Measurements from ENCODE around the gene TRAPPC12. TPM values are rescaled to one million over a fixed set of nuclear protein-coding genes. Genes with fewer than 3 reads are reported as not detected.
"Not testable (repeated sequence)": the region's sequence is repeated elsewhere in the genome, so short reads cannot be mapped to it uniquely, and the experiment has no call there.

TRAPPC12 gene
- total RNA-seq, 1 donor = 67.0 TPM

- peaks cover 17% of the 10 kb centered on the region for H3K4me1 ChIP-seq (ENCODE audit: insufficient read depth, low read length)
- H2AFZ ChIP-seq (ENCODE audit: low read length) = peak overlapping the region; percentile 49
- peak overlapping the region; percentile 89 for H3K27ac ChIP-seq (ENCODE audit: low read depth, low read length)
- H3K9me3 ChIP-seq (ENCODE audit: low read depth, low read length) = no peaks in the 10 kb centered on the region
- H3K27me3 ChIP-seq (ENCODE audit: insufficient read depth, low read length) = no peaks in the 10 kb centered on the region
- H3K4me3 ChIP-seq (ENCODE audit: insufficient read depth, low read length) = peak overlapping the region; percentile 60
- peak overlapping the region; percentile 83 for H3K4me2 ChIP-seq (ENCODE audit: insufficient read depth, low read length)
- H3K79me2 ChIP-seq (ENCODE audit: insufficient read depth, low read length) = no peaks in the 10 kb centered on the region
- DNase-seq (ENCODE audit: insufficient read length, low spot score, missing footprints) = peak; percentile 91
- H4K20me1 ChIP-seq (ENCODE audit: insufficient read depth, low read length) = no peaks in the 10 kb centered on the region
- TF ChIP-seq CTCF (IDR thresholded peaks at IDR 0.05; ENCODE audit: extremely low read depth, low read depth, low read length) = no peak
- H3K36me3 ChIP-seq (ENCODE audit: insufficient read depth, low read length) = peaks cover 22% of the 10 kb centered on the region
These were observed 114.1 kb downstream of the TRAPPC12 start for GRCh38 chr2:3493615-3494007.

GRCh38 chr2:3494984-3495666, 115.6 kb downstream of the TRAPPC12 start:
- no peaks in the 10 kb centered on the region for H3K79me2 ChIP-seq (ENCODE audit: insufficient read depth, low read length)
- no peaks in the 10 kb centered on the region for H4K20me1 ChIP-seq (ENCODE audit: insufficient read depth, low read length)
- no peak for TF ChIP-seq CTCF (IDR thresholded peaks at IDR 0.05; ENCODE audit: extremely low read depth, low read depth, low read length)
- H3K36me3 ChIP-seq (ENCODE audit: insufficient read depth, low read length) = peaks cover 27% of the 10 kb centered on the region
- no peak overlapping the region for H3K4me3 ChIP-seq (ENCODE audit: insufficient read depth, low read length)
- H3K27me3 ChIP-seq (ENCODE audit: insufficient read depth, low read length) = no peaks in the 10 kb centered on the region
- peaks cover 17% of the 10 kb centered on the region for H3K4me1 ChIP-seq (ENCODE audit: insufficient read depth, low read length)
- no peaks in the 10 kb centered on the region for H3K9me3 ChIP-seq (ENCODE audit: low read depth, low read length)
- H3K27ac ChIP-seq (ENCODE audit: low read depth, low read length) = no peak overlapping the region
- peak; percentile 42 for DNase-seq (ENCODE audit: insufficient read length, low spot score, missing footprints)
- no peak overlapping the region for H3K4me2 ChIP-seq (ENCODE audit: insufficient read depth, low read length)
- no peak overlapping the region for H2AFZ ChIP-seq (ENCODE audit: low read length)

GRCh38 chr2:3496708-3497080, 117.2 kb downstream of the TRAPPC12 start:
- H3K79me2 ChIP-seq (ENCODE audit: insufficient read depth, low read length); H3K4me3 ChIP-seq (ENCODE audit: insufficient read depth, low read length); DNase-seq (ENCODE audit: insufficient read length, low spot score, missing footprints); H3K27ac ChIP-seq (ENCODE audit: low read depth, low read length); H3K9me3 ChIP-seq (ENCODE audit: low read depth, low read length); H4K20me1 ChIP-seq (ENCODE audit: insufficient read depth, low read length); H3K27me3 ChIP-seq (ENCODE audit: insufficient read depth, low read length); H3K4me2 ChIP-seq (ENCODE audit: insufficient read depth, low read length); H2AFZ ChIP-seq (ENCODE audit: low read length): not testable (repeated sequence)
- H3K36me3 ChIP-seq (ENCODE audit: insufficient read depth, low read length) = peaks cover 32% of the 10 kb centered on the region
- H3K4me1 ChIP-seq (ENCODE audit: insufficient read depth, low read length) = peaks cover 17% of the 10 kb centered on the region

- H2AFZ ChIP-seq (ENCODE audit: low read length) = no peak overlapping the region
- no peak overlapping the region for H3K27ac ChIP-seq (ENCODE audit: low read depth, low read length)
- peaks cover 13% of the 10 kb centered on the region for H3K79me2 ChIP-seq (ENCODE audit: insufficient read depth, low read length)
- TF ChIP-seq CTCF (IDR thresholded peaks at IDR 0.05; ENCODE audit: extremely low read depth, low read depth, low read length) = no peak
- H3K4me3 ChIP-seq (ENCODE audit: insufficient read depth, low read length) = no peak overlapping the region
- no peak for DNase-seq (ENCODE audit: insufficient read length, low spot score, missing footprints)
- H4K20me1 ChIP-seq (ENCODE audit: insufficient read depth, low read length) = peaks cover 4% of the 10 kb centered on the region
- peaks cover 4% of the 10 kb centered on the region for H3K4me1 ChIP-seq (ENCODE audit: insufficient read depth, low read length)
- H3K9me3 ChIP-seq (ENCODE audit: low read depth, low read length) = no peaks in the 10 kb centered on the region
- H3K27me3 ChIP-seq (ENCODE audit: insufficient read depth, low read length) = no peaks in the 10 kb centered on the region
- H3K36me3 ChIP-seq (ENCODE audit: insufficient read depth, low read length) = peaks cover 39% of the 10 kb centered on the region
- H3K4me2 ChIP-seq (ENCODE audit: insufficient read depth, low read length) = no peak overlapping the region
These were observed 119.4 kb downstream of the TRAPPC12 start for GRCh38 chr2:3498783-3499394.
